H9 (cell line): ENCODE measurements around the gene RAD21L1. TPM values are rescaled to one million over a fixed set of nuclear protein-coding genes. Genes with fewer than 3 reads are reported as not detected.

Source experiments
- DNase-seq: peaks from one replicate; pipeline ENCODE4 v3.0.0-alpha.2; 2017
- H2AFZ ChIP-seq: one replicate; pipeline ENCODE4 v1.6.1; 2013; ENCODE audit warnings: mild to moderate bottlenecking, low read length, control low read depth, moderate library complexity
- H2AK5ac ChIP-seq: 2 replicates; pipeline ENCODE4 v1.6.1; 2013; ENCODE audit warnings: low read length, control low read depth, mixed read lengths; ENCODE audit not compliant: insufficient read length
- H2BK120ac ChIP-seq: one replicate; pipeline ENCODE4 v1.6.1; 2013; ENCODE audit warnings: low read depth, mild to moderate bottlenecking, low read length, control low read depth, inconsistent platforms; ENCODE audit not compliant: poor library complexity, severe bottlenecking
- H2BK12ac ChIP-seq: 2 replicates; pipeline ENCODE4 v1.6.1; 2013; ENCODE audit warnings: low read length, control low read depth, mixed read lengths, low read depth; ENCODE audit not compliant: insufficient read length
- H2BK15ac ChIP-seq: 2 replicates; pipeline ENCODE4 v1.6.1; 2013; ENCODE audit warnings: low read depth, low read length, control low read depth
- H2BK20ac ChIP-seq: one replicate; pipeline ENCODE4 v1.6.1; 2013; ENCODE audit warnings: low read depth, mild to moderate bottlenecking, low read length, control low read depth, inconsistent platforms; ENCODE audit not compliant: poor library complexity, severe bottlenecking
- H2BK5ac ChIP-seq: 2 replicates; pipeline ENCODE4 v1.6.1; 2013; ENCODE audit warnings: low read length, control low read depth, mixed read lengths; ENCODE audit not compliant: insufficient read length
- H3K14ac ChIP-seq: 2 replicates; pipeline ENCODE4 v1.6.1; 2013; ENCODE audit warnings: low read length, control low read depth; ENCODE audit not compliant: insufficient read depth
- H3K18ac ChIP-seq: 2 replicates; pipeline ENCODE4 v1.6.1; 2013; ENCODE audit warnings: low read depth, mild to moderate bottlenecking, mixed read lengths, low read length, control low read depth; ENCODE audit not compliant: insufficient read length
- H3K23ac ChIP-seq: 2 replicates; pipeline ENCODE4 v1.6.1; 2013; ENCODE audit warnings: low read length, control low read depth, mixed read lengths, low read depth; ENCODE audit not compliant: insufficient read length
- H3K23me2 ChIP-seq: 2 replicates; pipeline ENCODE4 v1.6.1; 2013; ENCODE audit warnings: low read depth, mild to moderate bottlenecking, mixed read lengths, low read length, control low read depth; ENCODE audit not compliant: insufficient read length, poor library complexity, severe bottlenecking
- H3K27ac ChIP-seq: 2 replicates; pipeline ENCODE4 v1.5.1; 2013; ENCODE audit warnings: low read length, control low read depth, mixed read lengths, low read depth; ENCODE audit not compliant: insufficient read length
- H3K27me3 ChIP-seq: 2 replicates; pipeline ENCODE4 v1.6.1; 2013; ENCODE audit warnings: low read length, control low read depth, inconsistent platforms; ENCODE audit not compliant: insufficient read depth
- H3K4ac ChIP-seq: 2 replicates; pipeline ENCODE4 v1.6.1; 2013; ENCODE audit warnings: low read depth, mild to moderate bottlenecking, control low read depth, inconsistent platforms, low read length, moderate library complexity
- H3K4me1 ChIP-seq: 2 replicates; pipeline ENCODE4 v1.6.1; 2013; ENCODE audit warnings: low read length, control low read depth, inconsistent platforms; ENCODE audit not compliant: insufficient read depth
- H3K4me2 ChIP-seq: 2 replicates; pipeline ENCODE4 v1.6.1; 2013; ENCODE audit warnings: low read length, control low read depth, mixed read lengths; ENCODE audit not compliant: insufficient read length, insufficient read depth
- H3K56ac ChIP-seq: 2 replicates; pipeline ENCODE4 v1.6.1; 2013; ENCODE audit warnings: low read depth, mild to moderate bottlenecking, mixed read lengths, low read length, control low read depth; ENCODE audit not compliant: insufficient read length
- H3K79me1 ChIP-seq: 2 replicates; pipeline ENCODE4 v1.6.1; 2013; ENCODE audit warnings: low read depth, mild to moderate bottlenecking, moderate library complexity, low read length, control low read depth, inconsistent platforms; ENCODE audit not compliant: insufficient read depth, poor library complexity, severe bottlenecking
- H3K79me2 ChIP-seq: 2 replicates; pipeline ENCODE4 v1.6.1; 2013; ENCODE audit warnings: low read length, control low read depth, inconsistent platforms; ENCODE audit not compliant: insufficient read depth
- H3K9ac ChIP-seq: 2 replicates; pipeline ENCODE4 v1.6.1; 2013; ENCODE audit warnings: low read length, control low read depth, mixed read lengths; ENCODE audit not compliant: insufficient read length; ENCODE audit errors: extremely low read depth
- H3K9me3 ChIP-seq: one replicate; pipeline ENCODE4 v1.6.1; 2013; ENCODE audit warnings: low read depth, low read length, inconsistent platforms; ENCODE audit not compliant: control insufficient read depth
- H3T11ph ChIP-seq: one replicate; pipeline ENCODE4 v1.6.1; 2013; ENCODE audit warnings: mild to moderate bottlenecking, low read length, control low read depth, inconsistent platforms
- H4K20me1 ChIP-seq: one replicate; pipeline ENCODE4 v1.6.1; 2013; ENCODE audit not compliant: control insufficient read depth, insufficient read length, insufficient read depth
- H4K5ac ChIP-seq: 2 replicates; pipeline ENCODE4 v1.6.1; 2013; ENCODE audit warnings: low read depth, mild to moderate bottlenecking, mixed read lengths, low read length, control low read depth; ENCODE audit not compliant: insufficient read length
- H4K8ac ChIP-seq: replicated peaks from 2 replicates; pipeline ENCODE4 v1.6.1; 2013; ENCODE audit warnings: low read length, control low read depth, mixed read lengths, low read depth; ENCODE audit not compliant: insufficient read length
- H4K91ac ChIP-seq: 2 replicates; pipeline ENCODE4 v1.6.1; 2013; ENCODE audit warnings: low read depth, mild to moderate bottlenecking, moderate library complexity, mixed read lengths, low read length, control low read depth; ENCODE audit not compliant: insufficient read length
- H3K27ac Mint-ChIP-seq, 3 experiments: 2 replicates in 2 of 3; 3 replicates in 1 of 3; pipeline ENCODE4 v1.8.0; 2020 to 2021; ENCODE audit warnings: mixed read lengths in 3 of 3, mild to moderate bottlenecking in 1 of 3, moderate library complexity in 1 of 3
- H3K27me3 Mint-ChIP-seq: 2 replicates; pipeline ENCODE4 v1.8.0; 2021; ENCODE audit warnings: low read depth, mild to moderate bottlenecking, moderate library complexity, mixed read lengths
- H3K36me3 Mint-ChIP-seq, 3 experiments: 2 replicates in 2 of 3; 3 replicates in 1 of 3; pipeline ENCODE4 v1.8.0; 2020 to 2021; ENCODE audit warnings: low read depth in 3 of 3, mixed read lengths in 3 of 3; ENCODE audit not compliant: insufficient read depth in 1 of 3
- H3K4me1 Mint-ChIP-seq, 2 experiments: 2 replicates each; pipeline ENCODE4 v1.8.0; 2020; ENCODE audit warnings: mixed read lengths in 2 of 2
- H3K4me3 Mint-ChIP-seq, 2 experiments: 2 replicates in 1 of 2; 3 replicates in 1 of 2; pipeline ENCODE4 v1.8.0; 2020 to 2021; ENCODE audit warnings: mild to moderate bottlenecking in 2 of 2, mixed read lengths in 2 of 2, moderate library complexity in 1 of 2
- H3K9me3 Mint-ChIP-seq, 2 experiments: 2 replicates in 1 of 2; 3 replicates in 1 of 2; pipeline ENCODE4 v1.8.0; 2020; ENCODE audit warnings: mild to moderate bottlenecking in 2 of 2, mixed read lengths in 2 of 2, moderate library complexity in 1 of 2
- WGBS: extraction: QIAGEN DNeasy Blood & Tissue Kit; methylation state at CpG from one replicate; pipeline ENCODE4 v1.1.7; 2013; ENCODE audit warnings: missing lambda C conversion rate, low lambda C conversion rate, mixed read lengths; ENCODE audit not compliant: insufficient read length; ENCODE audit errors: extremely low coverage; 5-methylcytosine and 5-hydroxymethylcytosine counted together
- total RNA-seq: library from RNA; stranded (reverse); gene quantifications from 2 replicates; pipeline ENCODE4 v1.2.1, GENCODE V29; 2021
- TF ChIP-seq, protein P1 (sequence below): fragments of 200-600 bp; sonication (generic); conservative IDR thresholded peaks from 3 replicates; pipeline ENCODE4 v1.8.0; 2021; ENCODE audit warnings: antibody characterized with exemption, mild to moderate bottlenecking

Gene RAD21L1
- total RNA-seq, 1 experiment from 2014 or later = not detected

DNA sequence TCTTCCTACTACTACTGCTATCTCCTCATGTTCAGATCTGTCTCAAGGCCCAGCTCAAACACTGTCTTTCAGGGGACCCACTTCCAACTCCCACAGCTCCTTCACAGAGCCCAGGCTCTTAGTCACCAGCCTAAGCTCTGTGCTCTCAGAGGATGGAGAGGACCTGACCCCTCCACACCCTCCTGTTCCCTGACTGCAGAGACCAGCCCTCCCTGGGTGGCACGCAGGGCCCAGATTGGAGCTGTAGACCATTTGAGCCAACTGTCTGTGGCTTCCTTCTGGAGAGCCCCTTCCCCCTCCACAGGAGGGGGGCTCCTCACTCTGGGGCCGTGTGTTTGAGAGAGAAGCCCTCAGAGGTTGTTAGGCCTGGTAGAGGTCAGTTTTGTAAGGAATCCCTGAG lies 50.1 kb downstream of the RAD21L1 start:
- H2BK20ac ChIP-seq = no peak overlapping the region
- H3K23ac ChIP-seq = no peak overlapping the region
- H3K9me3 ChIP-seq = no peaks in the 10 kb centered on the region
- WGBS = no CpG with 5 or more reads among the region's 2 CpGs
- peaks cover 2% of the 10 kb centered on the region for H4K20me1 ChIP-seq
- H2AK5ac ChIP-seq = no peak overlapping the region
- H3K4me1 Mint-ChIP-seq = no peaks in the 10 kb centered on the region
- no peak overlapping the region for H4K5ac ChIP-seq
- TF ChIP-seq, protein P1, sequence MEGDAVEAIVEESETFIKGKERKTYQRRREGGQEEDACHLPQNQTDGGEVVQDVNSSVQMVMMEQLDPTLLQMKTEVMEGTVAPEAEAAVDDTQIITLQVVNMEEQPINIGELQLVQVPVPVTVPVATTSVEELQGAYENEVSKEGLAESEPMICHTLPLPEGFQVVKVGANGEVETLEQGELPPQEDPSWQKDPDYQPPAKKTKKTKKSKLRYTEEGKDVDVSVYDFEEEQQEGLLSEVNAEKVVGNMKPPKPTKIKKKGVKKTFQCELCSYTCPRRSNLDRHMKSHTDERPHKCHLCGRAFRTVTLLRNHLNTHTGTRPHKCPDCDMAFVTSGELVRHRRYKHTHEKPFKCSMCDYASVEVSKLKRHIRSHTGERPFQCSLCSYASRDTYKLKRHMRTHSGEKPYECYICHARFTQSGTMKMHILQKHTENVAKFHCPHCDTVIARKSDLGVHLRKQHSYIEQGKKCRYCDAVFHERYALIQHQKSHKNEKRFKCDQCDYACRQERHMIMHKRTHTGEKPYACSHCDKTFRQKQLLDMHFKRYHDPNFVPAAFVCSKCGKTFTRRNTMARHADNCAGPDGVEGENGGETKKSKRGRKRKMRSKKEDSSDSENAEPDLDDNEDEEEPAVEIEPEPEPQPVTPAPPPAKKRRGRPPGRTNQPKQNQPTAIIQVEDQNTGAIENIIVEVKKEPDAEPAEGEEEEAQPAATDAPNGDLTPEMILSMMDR = no peak
- no peak overlapping the region for H2BK15ac ChIP-seq
- H3K56ac ChIP-seq = no peak overlapping the region
- no peaks in the 10 kb centered on the region for H3K79me2 ChIP-seq
- H2BK120ac ChIP-seq = no peak overlapping the region
- no peak overlapping the region for H3K9ac ChIP-seq
- no peaks in the 10 kb centered on the region for H3K36me3 Mint-ChIP-seq
- DNase-seq = no peak
- H3K9me3 Mint-ChIP-seq = no peaks in the 10 kb centered on the region
- no peak overlapping the region for H3K27ac ChIP-seq
- no peak overlapping the region for H2AFZ ChIP-seq
- no peak overlapping the region for H4K8ac ChIP-seq
- H3K23me2 ChIP-seq = no peaks in the 10 kb centered on the region
- no peak overlapping the region for H3K4me3 Mint-ChIP-seq
- H3K14ac ChIP-seq = no peak overlapping the region
- no peaks in the 10 kb centered on the region; the same call in 1 of the 2 replicates for H3K27me3 Mint-ChIP-seq
- H3K4ac ChIP-seq = no peak overlapping the region
- H2BK12ac ChIP-seq = no peak overlapping the region
- H3K4me2 ChIP-seq = no peak overlapping the region
- no peak overlapping the region for H2BK5ac ChIP-seq
- no peaks in the 10 kb centered on the region for H3K79me1 ChIP-seq
- no peaks in the 10 kb centered on the region for H3K27me3 ChIP-seq
- no peak overlapping the region for H3K18ac ChIP-seq
- no peak overlapping the region for H3K27ac Mint-ChIP-seq
- no peak overlapping the region for H4K91ac ChIP-seq
- no peaks in the 10 kb centered on the region for H3K4me1 ChIP-seq
- H3T11ph ChIP-seq = no peak overlapping the region
